Medulla oblongata (tissue), 1 donor: ENCODE results near the gene GABPB1.
"Not testable (repeated sequence)": the region's sequence is repeated elsewhere in the genome, so short reads cannot be mapped to it uniquely, and the experiment has no call there.

Experiments
- DNase-seq: peaks from one replicate; pipeline ENCODE4 v3.0.0-alpha.2; 2015; ENCODE audit errors: extremely low spot score

Gene GABPB1

GRCh38 chr15:50354838-50355618, at the start of gene GABPB1:
Gene GABPB1, minus strand, starts transcription at chr15:50355198. Its CDS starts 45,400 bp downstream, at chr15:50309798.
- DNase-seq, result peak; percentile 91

DNA sequence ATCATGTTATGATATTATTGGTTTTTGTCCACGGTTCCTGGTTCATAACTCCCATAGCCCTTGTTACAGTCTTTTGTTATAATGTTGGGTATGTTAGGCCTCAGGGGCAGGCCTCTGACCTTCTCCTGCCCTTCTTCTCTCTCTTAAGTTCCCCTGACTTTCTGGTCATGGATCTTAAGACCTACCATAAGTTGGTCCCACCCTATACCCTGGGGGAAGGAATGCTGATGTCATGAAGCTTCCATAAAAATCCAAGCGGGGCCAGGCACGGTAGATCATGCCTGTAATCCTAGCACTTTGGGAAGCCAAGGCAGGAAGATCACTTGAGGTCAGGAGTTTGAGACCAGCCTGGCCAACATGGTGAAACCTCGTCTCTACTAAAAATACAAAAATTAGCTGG, 36.6 kb upstream of the GABPB1 start:
- DNase-seq, result not testable (repeated sequence)

- DNase-seq, result peak; percentile 13
These were observed 35.7 kb upstream of the GABPB1 start for GRCh38 chr15:50390554-50391264.

- not testable (repeated sequence) for DNase-seq
These were observed 27.4 kb upstream of the GABPB1 start for GRCh38 chr15:50382408-50382807.

DNA sequence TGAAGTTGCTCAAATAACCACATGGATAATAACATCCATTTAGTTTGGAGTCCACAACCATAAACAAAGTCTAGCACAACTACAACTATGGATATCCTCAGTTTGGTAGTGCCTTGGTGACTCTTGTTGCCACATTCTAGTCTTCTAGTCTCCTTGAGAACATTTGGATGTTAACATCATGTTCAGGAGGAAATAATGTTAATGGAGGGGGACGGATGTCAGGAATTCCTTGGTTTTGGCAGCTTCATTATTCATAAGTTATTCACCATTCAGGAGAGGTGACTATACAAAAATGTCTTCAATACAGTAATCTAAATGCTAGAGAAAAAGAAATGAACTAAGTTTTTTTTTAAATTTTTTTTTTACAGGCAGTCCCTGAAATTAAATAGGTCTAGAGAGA, 26.4 kb upstream of the GABPB1 start:
- no peak for DNase-seq

- DNase-seq, result no peak
These were observed 25.1 kb upstream of the GABPB1 start for GRCh38 chr15:50380089-50380488.

DNA sequence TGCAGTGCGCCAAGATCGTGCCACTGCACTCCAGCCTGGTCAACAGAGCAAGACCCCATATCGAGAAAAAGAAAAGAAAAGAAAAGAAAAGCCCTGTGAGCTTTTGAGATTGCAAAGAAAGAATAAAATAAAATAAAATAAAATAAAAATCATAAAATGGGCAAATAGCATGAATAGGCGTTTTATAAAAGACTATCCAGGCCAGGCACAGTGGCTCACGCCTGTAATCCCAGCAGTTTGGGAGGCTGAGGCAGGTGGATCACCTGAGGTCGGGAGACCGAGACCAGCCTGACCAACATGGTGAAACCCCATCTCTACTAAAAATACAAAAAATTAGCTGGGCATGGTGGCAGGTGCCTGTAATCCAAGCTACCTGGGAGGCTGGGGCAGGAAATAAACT, 24.4 kb upstream of the GABPB1 start:
- not testable (repeated sequence) for DNase-seq

DNA sequence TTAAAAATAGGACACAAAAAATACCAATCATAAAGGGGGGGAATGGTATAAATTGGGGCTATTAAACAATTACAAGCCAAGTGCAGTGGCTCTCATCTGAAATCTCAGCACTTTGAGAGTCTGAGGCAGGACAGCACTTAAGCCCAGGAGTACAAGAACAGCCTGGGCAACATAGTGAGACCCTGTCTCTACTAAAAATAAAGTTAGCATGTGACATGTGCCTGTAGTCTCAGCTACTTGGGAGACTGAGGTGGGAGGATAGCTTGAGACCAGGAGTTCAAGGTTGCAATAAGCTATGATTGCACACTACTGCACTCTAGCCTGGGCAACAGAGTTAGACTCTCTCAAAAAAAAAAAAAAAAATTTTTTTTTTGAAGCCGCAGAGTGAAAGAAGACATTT, 23.8 kb upstream of the GABPB1 start:
- no peak for DNase-seq

DNA sequence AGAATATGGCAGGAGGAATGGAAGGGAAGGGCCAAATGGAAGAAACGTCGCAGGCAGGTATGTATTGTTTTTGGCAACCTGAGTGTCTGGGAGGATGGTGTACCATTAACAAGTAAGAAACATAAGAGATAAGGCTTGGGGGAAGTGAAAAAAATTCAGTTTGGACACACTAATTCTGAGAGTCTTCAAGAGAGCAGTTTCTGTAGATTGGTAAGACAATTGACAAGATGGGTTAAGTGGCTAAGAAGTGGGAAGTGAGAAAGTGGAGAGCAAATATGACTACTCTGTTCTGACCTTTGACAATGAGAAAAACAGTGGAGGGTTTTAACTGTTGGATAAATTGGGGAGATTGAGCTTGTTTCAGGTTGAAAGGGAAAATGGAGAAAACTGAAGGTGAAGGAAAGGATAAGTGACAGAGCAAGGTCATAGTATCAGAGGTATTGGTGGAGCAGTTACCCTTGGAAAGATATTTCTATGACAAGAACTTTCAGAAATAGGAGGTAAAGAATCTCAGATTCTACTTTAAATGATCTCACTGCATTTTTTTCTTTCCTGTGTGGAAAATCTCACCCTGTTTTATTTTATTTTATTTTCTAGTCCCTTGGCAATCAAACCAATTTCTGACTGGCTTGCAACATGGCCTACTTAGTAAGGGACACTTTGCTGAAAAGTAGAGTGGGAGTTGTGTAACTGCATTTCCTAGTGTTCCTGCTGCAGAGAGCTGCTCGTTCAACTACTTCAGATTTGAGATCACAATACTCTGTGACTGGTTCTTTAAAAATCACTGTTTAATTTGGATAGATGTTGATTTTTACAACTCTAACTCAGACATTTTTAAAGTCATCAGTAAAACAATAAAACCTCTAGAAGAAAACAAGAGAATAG, 23.1 kb upstream of the GABPB1 start:
- DNase-seq, result no peak

DNA sequence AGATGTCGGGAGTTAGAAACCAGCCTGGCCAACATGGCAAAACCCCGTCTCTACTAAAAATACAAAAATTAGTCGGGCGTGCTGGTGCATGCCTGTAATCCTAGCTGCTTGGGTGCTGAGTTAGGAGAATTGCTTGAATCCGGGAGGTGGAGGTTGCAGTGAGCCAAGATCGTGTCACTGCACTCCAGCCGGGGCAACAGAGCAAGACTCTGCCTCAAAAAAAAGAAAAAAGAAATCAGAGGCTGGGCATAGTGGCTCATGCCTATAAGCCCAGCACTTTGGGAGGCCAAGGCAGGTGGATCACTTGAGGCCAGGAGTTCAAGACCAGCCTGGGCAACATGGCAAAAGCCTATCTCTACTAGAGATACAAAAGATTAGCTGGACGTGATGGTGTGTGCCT, 14.6 kb upstream of the GABPB1 start:
- DNase-seq, result not testable (repeated sequence)

DNA sequence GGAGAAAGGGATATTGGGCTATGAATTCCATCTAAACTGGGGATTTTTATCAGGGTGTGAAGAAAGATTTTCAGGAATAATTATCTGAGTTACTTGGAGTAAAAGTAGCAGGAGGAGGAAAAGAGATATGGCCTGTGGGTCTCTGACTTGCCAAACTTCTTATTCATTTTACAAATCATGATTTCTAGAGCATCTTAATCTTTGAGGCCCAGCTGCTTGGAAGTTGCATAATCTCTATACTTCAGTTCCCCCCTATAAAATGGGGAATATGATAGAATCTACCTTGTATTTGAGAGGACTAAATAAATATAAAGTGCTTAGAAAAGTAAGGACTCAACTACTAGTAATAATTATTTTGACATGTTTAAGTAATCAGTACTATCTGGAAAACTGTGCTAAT, 11.0 kb upstream of the GABPB1 start:
- no peak for DNase-seq

DNA sequence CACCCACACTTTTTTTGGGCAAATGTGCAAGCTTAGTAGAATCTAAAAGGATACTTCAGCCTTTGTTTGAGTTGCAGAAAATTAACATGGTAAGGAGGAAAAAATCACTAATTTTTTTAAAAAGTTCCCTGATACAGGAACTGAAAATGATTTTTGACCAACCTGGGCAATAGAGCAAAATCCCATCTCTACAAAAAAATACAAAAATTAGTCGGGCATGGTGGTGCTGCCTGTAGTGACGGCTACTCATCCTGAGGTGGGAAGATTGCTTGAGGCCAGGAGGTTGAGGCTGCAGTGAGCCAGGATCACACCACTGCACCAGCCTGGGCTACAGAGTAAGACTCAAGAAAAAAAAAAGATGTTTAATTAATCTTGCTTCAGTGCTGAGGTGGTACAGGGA, 10.6 kb upstream of the GABPB1 start:
- DNase-seq, result no peak

- no peak for DNase-seq
These were observed 8.6 kb upstream of the GABPB1 start for GRCh38 chr15:50363612-50364011.

DNA sequence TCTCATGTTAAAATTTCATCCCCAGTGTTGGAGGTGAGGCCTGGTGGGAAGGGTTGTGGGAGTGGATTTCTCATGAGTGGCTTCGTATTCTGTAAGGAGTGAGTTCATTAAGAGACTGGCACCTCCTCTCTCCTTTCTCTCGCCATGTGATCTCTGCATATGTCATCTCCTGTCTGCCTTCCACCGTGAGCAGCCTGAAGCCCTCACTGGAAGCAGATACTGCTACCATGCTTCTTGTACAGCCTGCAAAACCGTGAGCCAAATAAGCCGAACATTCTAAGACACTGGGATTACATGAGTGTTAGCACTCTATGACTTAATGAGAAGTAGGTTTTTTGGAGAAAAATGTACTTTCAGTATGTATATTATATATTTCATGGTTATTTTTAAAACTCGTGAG, 6.8 kb upstream of the GABPB1 start:
- no peak for DNase-seq

GRCh38 chr15:50358845-50359244, 3.8 kb upstream of the GABPB1 start:
- no peak for DNase-seq

GRCh38 chr15:50355980-50356379, 982 bp upstream of the GABPB1 start:
- no peak for DNase-seq

DNA sequence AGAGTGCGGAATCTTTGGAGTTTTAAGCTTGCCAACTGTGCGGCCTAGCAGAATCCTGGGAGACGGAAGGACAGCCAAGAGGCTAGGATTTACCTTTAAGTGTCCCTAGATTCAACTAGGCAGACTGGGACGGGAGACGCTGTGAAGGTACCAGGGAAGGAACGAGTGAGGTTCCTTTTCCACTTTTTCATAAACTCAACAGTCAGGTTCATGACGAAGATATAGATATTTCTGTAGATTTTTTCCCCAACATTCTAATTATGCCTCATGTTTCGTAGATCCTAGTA, 564 bp upstream of the GABPB1 start:
- no peak for DNase-seq

- DNase-seq, result peak; percentile 77
These were observed 792 bp downstream of the GABPB1 start for GRCh38 chr15:50353975-50354837.

DNA sequence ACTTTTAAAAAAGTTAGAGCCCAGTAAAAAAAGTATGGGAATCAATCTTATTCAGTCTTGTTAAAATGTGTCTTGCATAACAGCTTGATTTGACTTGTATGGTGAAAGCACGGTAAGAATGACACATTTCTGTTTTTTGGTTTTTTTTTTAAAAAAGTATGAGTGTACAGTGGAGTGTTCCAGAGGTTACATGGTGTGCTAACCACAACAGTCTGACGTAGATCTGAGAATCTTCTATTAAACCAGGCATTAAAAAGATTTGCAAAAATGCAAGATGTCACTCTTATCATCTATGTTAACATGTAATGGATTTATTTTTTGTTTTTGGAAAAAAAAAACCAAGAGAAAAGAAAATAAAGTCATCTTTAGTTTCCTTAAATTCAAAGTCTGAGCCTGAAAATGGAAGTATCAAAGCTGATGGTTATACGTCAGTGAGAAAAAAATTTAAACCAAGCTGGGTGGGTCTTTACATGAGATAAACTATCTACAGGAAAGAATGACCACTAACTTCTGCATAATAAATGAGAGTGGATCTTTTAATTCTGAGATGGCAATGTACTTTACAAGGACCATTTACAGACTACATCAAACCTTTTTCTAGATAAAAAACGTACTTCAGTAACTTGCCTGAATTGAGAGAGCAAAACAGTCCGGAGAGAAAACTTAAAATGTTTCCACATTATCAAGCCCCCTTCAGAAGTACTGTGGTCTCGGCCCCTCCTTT, 1.6 kb downstream of the GABPB1 start:
- DNase-seq, result no peak

DNA sequence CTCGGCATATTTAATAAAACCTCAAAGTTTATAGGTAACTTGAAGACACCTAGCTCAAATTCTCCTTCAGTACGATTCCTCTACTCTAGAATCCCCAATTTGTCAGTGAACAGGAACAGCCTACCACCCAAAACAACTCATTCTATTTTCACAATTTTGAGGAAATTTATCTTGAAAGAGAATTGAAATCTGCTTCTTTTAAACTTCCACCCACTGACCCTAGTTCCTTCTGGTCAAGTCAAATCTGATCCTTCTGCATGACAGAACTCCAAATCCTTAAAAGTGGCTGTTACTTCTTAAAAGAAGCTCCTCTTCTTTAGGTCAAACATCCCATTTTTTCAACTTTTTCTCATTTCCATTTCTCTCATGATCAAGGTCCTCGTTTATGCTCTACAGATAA, 4.4 kb downstream of the GABPB1 start:
- no peak for DNase-seq

DNA sequence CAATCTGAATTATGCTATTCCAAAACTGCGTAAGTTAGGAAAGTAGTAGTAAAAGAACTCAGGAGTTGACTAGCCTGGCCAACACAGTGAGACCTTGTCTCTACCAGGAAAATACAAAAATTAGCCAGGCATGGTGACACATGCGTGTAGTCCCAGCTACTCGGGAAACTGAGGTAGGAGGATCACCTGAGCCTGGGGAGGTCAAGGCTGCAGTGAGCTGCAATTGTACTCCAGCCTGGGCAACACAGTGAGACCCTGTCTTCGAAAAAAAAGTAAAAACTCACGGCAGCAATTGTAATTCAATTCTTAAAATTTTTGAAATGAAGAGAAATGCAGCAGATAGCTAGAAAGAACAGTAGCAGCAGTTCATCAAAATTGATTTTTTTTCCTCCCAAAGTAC, 9.7 kb downstream of the GABPB1 start:
- no peak for DNase-seq
